GDM1 (cell line): ENCODE results near the gene ERVFRD-1.
"Not testable (repeated sequence)": the region's sequence is repeated elsewhere in the genome, so short reads cannot be mapped to it uniquely, and the experiment has no call there.

ENCODE experiments used
- DNase-seq: peaks from one replicate; lab custom pipeline; 2025; lab: John Stamatoyannopoulos, UW

Gene ERVFRD-1

DNA sequence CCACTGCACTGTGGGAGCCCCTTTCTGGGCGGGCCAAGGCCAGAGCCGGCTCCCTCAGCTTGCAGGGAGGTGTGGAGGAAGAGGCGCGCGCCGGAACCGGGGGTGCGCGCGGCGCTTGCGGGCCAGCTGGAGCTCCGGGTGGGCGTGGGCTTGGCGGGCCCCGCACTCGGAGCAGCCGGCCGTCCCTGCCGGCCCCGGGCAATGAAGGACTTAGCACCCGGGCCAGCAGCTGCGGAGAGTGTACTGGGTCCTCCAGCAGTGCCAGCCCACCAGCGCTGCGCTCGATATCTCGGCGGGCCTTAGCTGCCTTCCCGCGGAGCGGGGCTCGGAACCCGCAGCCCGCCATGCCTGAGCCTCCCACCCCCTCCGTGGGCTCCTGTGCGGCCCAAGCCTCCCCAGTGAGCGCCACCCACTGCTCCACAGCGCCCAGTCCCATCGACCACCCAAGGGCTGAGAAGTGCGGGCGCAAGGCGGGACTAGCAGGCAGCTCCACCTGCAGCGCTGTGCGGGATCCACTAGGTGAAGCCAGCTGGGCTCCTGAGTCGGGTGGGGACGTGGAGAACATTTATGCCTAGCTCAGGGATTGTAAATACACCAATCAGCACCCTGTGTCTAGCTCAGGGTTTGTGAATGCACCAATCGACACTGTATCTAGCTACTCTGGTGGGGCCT is 24.2 kb downstream of the ERVFRD-1 start:
- DNase-seq, result not testable (repeated sequence)

DNA sequence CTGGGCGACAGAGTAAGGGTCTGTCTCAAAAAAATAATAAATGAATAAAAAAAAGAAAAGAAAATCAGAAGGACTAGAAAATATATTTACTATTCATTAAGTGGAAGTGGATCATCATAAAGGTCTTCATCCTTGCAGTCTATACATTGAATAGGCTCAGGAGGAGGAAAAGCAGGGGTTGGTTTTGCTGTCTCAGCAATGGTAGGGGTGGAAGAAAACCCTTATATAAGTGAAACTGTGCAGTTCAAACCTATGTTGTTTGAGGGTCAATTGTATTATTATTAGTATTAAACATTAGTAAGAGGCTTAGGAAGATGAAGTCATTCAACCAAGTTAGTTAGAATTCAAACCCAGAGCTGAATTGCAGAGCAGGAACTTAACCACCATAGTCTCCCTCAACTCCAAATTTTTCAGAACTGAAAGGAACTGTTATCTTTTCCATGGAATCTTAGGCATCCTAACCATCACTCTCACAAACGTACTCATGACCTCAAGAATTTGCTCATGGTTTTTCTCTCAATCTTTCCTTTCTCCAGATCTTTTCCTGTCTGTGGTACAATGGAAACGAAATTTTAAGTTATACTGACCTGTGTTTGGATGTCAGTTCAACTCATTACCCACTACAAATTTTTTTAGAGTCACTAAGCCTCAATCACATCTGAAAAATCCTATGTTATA is 25.6 kb downstream of the ERVFRD-1 start:
- no peak for DNase-seq

DNA sequence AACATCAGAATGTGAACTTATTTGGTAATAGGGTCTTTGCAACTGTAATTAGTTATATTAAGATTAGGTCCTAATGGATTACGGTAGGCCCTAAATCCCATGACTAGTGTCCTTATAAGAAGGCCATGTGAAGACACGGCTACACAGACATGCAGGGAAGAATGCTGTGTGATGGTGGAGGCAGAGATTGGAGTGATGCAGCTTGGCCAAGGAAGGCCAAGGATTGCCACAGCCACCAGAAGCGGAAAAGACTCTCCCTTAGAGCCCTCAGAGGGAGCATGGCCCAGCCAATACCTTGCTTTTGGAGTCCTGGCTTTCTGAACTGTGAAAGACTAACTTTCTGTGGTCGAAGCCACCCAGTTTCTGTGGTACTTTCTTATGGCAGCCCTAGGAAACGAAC is 27.6 kb downstream of the ERVFRD-1 start:
- DNase-seq, result no peak

- no peak for DNase-seq
Measured at GRCh38 chr6:11083491-11083890, 28.0 kb downstream of the ERVFRD-1 start.

GRCh38 chr6:11080296-11080695 is 31.2 kb downstream of the ERVFRD-1 start:
- no peak for DNase-seq

- DNase-seq, result no peak
Measured at GRCh38 chr6:11078266-11078665, 33.3 kb downstream of the ERVFRD-1 start.

- DNase-seq, result no peak
Measured at GRCh38 chr6:11076540-11076939, 35.0 kb downstream of the ERVFRD-1 start.

- no peak for DNase-seq
Measured at GRCh38 chr6:11072101-11072500, 39.4 kb downstream of the ERVFRD-1 start.

DNA sequence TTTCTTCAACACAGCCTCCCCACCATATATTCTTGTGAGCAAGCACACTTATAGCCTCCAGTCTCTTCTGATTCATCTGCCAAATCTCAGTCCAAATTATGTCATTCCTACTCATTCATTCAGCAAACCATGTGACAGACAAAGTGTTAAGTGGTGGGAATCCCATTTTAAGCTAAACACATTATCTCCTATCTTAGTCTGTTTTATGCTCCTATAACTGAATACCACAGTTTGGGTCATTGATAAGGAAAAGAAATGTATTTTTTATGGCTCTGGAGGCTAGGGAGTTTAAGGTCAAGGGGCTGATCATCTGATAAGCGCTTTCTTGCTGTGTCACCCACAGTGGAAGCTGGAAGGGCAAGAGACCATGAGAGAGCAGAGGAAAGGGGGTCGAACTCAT is 41.8 kb downstream of the ERVFRD-1 start:
- no peak for DNase-seq

- DNase-seq, result no peak
Measured at GRCh38 chr6:11067348-11067747, 44.2 kb downstream of the ERVFRD-1 start.

- no peak for DNase-seq
Measured at GRCh38 chr6:11066505-11067347, 44.8 kb downstream of the ERVFRD-1 start.

GRCh38 chr6:11065436-11066202 is 45.9 kb downstream of the ERVFRD-1 start:
- DNase-seq, result no peak

DNA sequence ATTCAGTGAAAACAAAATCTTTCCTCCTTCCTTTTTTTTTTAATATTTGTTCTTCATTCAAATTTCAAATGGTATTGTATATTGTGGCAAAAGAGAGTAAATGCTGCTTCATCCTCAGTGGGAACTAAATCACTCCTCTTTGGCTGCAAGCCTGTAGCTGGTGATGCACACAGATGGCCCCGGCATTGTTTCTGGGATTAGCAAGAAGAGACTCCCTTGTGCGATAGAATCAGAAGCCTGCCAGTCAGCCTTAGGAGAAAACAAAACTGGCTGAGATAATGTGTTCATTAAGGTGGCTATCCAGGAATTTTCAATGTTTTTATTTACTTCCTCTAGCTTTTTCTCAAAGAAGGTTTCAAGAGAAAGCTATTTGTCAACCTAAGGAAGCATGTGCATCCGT is 46.7 kb downstream of the ERVFRD-1 start:
- DNase-seq, result no peak

GRCh38 chr6:11062715-11063114 is 48.8 kb downstream of the ERVFRD-1 start:
- no peak for DNase-seq

GRCh38 chr6:11062083-11062482 is 49.4 kb downstream of the ERVFRD-1 start:
- no peak for DNase-seq

- no peak for DNase-seq
Measured at GRCh38 chr6:11058406-11058805, 53.1 kb downstream of the ERVFRD-1 start.

DNA sequence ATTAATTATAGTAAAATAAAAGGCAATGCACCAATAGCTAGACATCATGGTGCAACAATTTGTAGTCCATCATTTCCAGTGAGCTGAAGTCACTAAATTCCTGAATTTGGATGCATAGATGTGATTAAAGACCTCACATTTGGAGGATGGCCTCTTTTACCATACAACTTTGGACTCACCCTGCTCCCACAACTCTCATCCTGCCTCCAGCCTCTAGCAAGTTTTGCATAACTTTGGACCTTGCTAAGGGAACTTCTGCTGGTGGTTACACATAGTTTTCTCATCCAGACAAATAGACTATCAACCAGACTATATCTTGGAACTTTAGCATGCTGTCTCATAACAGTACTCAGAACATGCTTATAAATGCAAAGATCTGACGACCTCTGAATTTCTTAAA is 54.7 kb downstream of the ERVFRD-1 start:
- DNase-seq, result no peak

- no peak for DNase-seq
Measured at GRCh38 chr6:11055127-11055627, 56.3 kb downstream of the ERVFRD-1 start.

- DNase-seq, result no peak
Measured at GRCh38 chr6:11054722-11055121, 56.8 kb downstream of the ERVFRD-1 start.

DNA sequence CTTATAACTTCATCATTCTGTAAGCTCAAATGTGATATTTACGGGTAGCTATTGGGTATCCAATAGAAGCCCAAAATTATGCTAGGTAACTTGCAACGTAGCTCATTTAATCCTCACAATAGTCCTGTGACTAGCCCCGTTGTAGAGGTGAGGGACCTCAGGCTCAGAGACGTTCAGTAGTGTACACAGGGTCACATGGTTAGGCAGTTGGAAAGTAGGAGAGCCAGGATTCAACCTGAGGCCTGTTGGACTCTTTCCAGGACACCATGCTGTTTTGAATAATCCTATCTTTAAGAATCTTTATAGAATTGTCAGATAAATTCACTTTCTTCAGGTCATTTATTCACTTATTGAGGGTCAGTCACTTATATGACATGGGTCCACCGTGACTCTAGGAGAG is 58.2 kb downstream of the ERVFRD-1 start:
- DNase-seq, result no peak
